HepG2 (cell line): ENCODE measurements around the gene PLBD2. TPM values are rescaled to one million over a fixed set of nuclear protein-coding genes. Genes with fewer than 3 reads are reported as not detected.
A peak's percentile ranks its signal among the peaks of the same experiment; 100 is the strongest.

Source experiments
- ATAC-seq: fragments of 200-7000 bp; cut with Tn5 transposase; 3 replicates; pipeline ENCODE4 v1.9.1; 2020; ENCODE audit warnings: mild to moderate bottlenecking, moderate library complexity
- BruUV-seq: library from RNA; stranded (reverse); fragments of 400-500 nt; replicated peaks from 2 replicates; lab custom pipeline; 2021; lab: Mats Ljungman, UMichigan
- CTCF ChIA-PET: fragments of 300-600 bp; formaldehyde crosslinking; extraction: SDS; loops from one replicate; lab custom pipeline; 2021; ENCODE audit warnings: low total read pairs, inconsistent platforms, low intra/inter-chr PET ratio; lab: Yijun Ruan, JAX
- POLR2A ChIA-PET: fragments of 350-600 bp; sonication (Branson Sonifier 250); formaldehyde crosslinking; loops from one replicate; lab custom pipeline; 2020; ENCODE audit warnings: antibody characterized with exemption, inconsistent platforms; lab: Yijun Ruan, JAX
- DNase-seq: peaks from one replicate; pipeline ENCODE4 v3.0.0-alpha.2; 2015; ENCODE audit warnings: low spot score
- FAIRE-seq: peaks from 3 replicates; lab custom pipeline; 2011; peaks lifted over from hg19 to GRCh38; lab: Jason Lieb, UNC
- H2AFZ ChIP-seq: one replicate; pipeline ENCODE4 v1.6.1; 2011; ENCODE audit warnings: low read length, inconsistent platforms
- H3K27ac ChIP-seq: fragments of 300-600 bp; 3 replicates; pipeline ENCODE4 v1.8.0; 2011; ENCODE audit warnings: mixed run types, mild to moderate bottlenecking, mixed read lengths, low read length, inconsistent platforms; ENCODE audit not compliant: insufficient read depth; ENCODE audit errors: extremely low read length
- H3K27me3 ChIP-seq, 2 experiments: fragments of 200-600 bp in 1 of 2; 2 replicates in 1 of 2; 3 replicates in 1 of 2; pipeline versions ENCODE4 v1.6.0 to v1.8.0; 2011; ENCODE audit warnings: low read length in 2 of 2, mild to moderate bottlenecking in 2 of 2, moderate library complexity in 2 of 2, inconsistent platforms in 1 of 2; ENCODE audit not compliant: insufficient read depth in 2 of 2, control insufficient read depth in 1 of 2
- H3K36me3 ChIP-seq, 2 experiments: fragments of 200-600 bp in 1 of 2; replicated peaks in 1 of 2; 2 replicates in 1 of 2; 3 replicates in 1 of 2; pipeline versions ENCODE4 v1.5.1 to v1.8.0; 2011; ENCODE audit warnings: low read length in 2 of 2, inconsistent platforms in 1 of 2; ENCODE audit not compliant: insufficient read depth in 2 of 2, control insufficient read depth in 1 of 2
- H3K4me1 ChIP-seq: 2 replicates; pipeline ENCODE4 v1.5.1; 2012; ENCODE audit warnings: low read length, inconsistent platforms; ENCODE audit not compliant: insufficient read depth
- H3K4me2 ChIP-seq: 2 replicates; pipeline ENCODE4 v1.6.0; 2011; ENCODE audit warnings: low read depth, low read length, inconsistent platforms
- H3K4me3 ChIP-seq, 3 experiments: fragments of 200-600 bp in 1 of 3; sonication (generic), shearing (Covaris generic) in 1 of 3; replicated peaks in 1 of 3; 2 replicates each; pipeline ENCODE4 v1.5.1; 2011 to 2016; ENCODE audit warnings: low read length in 3 of 3, inconsistent platforms in 2 of 3, low read depth in 2 of 3, mild to moderate bottlenecking in 2 of 3, control low read depth in 1 of 3, mixed read lengths in 1 of 3; ENCODE audit not compliant: insufficient read depth in 1 of 3
- H3K79me2 ChIP-seq: one replicate; pipeline ENCODE4 v1.6.1; 2011; ENCODE audit warnings: low read length, inconsistent platforms; ENCODE audit not compliant: insufficient read depth
- H3K9ac ChIP-seq: 2 replicates; pipeline ENCODE4 v1.6.0; 2011; ENCODE audit warnings: mild to moderate bottlenecking, low read depth, low read length, inconsistent platforms; ENCODE audit not compliant: insufficient read depth
- H3K9me3 ChIP-seq: 2 replicates; pipeline ENCODE4 v1.5.1; 2012; ENCODE audit warnings: mild to moderate bottlenecking, low read length
- H4K20me1 ChIP-seq: 2 replicates; pipeline ENCODE4 v1.6.0; 2011; ENCODE audit warnings: inconsistent platforms, mild to moderate bottlenecking, low read length, moderate library complexity; ENCODE audit not compliant: insufficient read depth
- CBX2 ChIP-seq, 2 experiments: fragments of 200-600 bp in 1 of 2; sonication (generic); formaldehyde crosslinking in 1 of 2; IDR thresholded peaks; 2 replicates each; pipeline versions ENCODE4 v1.7.0 to v1.8.1; 2018 to 2022; ENCODE audit warnings: low read depth in 2 of 2, low read length in 1 of 2, mild to moderate bottlenecking in 1 of 2, missing genetic modification reagents in 1 of 2
- HCFC1 ChIP-seq: fragments of 150-350 bp; IDR thresholded peaks from 2 replicates; pipeline ENCODE4 v1.6.1; 2014; ENCODE audit warnings: low read depth, low read length
- HMGA1 ChIP-seq: sonication (generic); formaldehyde crosslinking; conservative IDR thresholded peaks from 2 replicates; pipeline ENCODE4 v1.4.0; 2020; ENCODE audit warnings: missing genetic modification reagents
- NFE2L2 ChIP-seq: fragments of 150-350 bp; IDR thresholded peaks from 2 replicates; pipeline ENCODE4 v1.6.1; 2014; ENCODE audit warnings: low read length
- RAD51 ChIP-seq: fragments of 450-650 bp; IDR thresholded peaks from 2 replicates; pipeline ENCODE4 v1.6.1; 2016; ENCODE audit warnings: borderline replicate concordance
- ZNF510 ChIP-seq: sonication (generic); formaldehyde crosslinking; IDR thresholded peaks from 2 replicates; pipeline ENCODE4 v1.4.0; 2020; ENCODE audit warnings: low read depth, mild to moderate bottlenecking, missing genetic modification reagents
- ZNF841 ChIP-seq: sonication (generic); formaldehyde crosslinking; IDR thresholded peaks from 2 replicates; pipeline ENCODE4 v1.8.1; 2023; ENCODE audit warnings: missing genetic modification reagents, borderline replicate concordance
- WGBS: methylation state at CpG from one replicate; pipeline ENCODE4 v1.1.6; 2017; ENCODE audit warnings: low lambda C conversion rate; 5-methylcytosine and 5-hydroxymethylcytosine counted together
- in situ Hi-C: cut with HindIII; loops from 2 replicates; pipeline ENCODE4 v1.10.0; 2017; ENCODE audit warnings: low pct_unique_long_range_greater_than_20kb; ENCODE audit not compliant: extremely low pct_ligation_motif_present
- intact Hi-C: fragments of 100-400 bp; cut with micrococcal nuclease; formaldehyde crosslinking; loops from one replicate; pipeline ENCODE4 v1.10.0; 2022; ENCODE audit not compliant: unreplicated experiment
- polyA plus RNA-seq, 8 experiments: library from polyadenylated mRNA; depleted of rRNA in 3 of 8; stranded (reverse) in 7 of 8; unstranded in 1 of 8; fragments of >200 nt; fragmentation: Illumina TruSeq in 4 of 8; extraction: Trizol in 4 of 8; gene quantifications; 2 replicates each; pipeline versions ENCODE4 v1.2.1 to v1.2.3, GENCODE V29; 2011 to 2016; ENCODE audit warnings: low read depth in 4 of 8, missing spikeins in 1 of 8, mixed read lengths in 1 of 8; ENCODE audit not compliant: insufficient read depth in 1 of 8
- total RNA-seq, 5 experiments: library from RNA; depleted of rRNA; stranded (reverse); fragments of >200 nt; fragmentation: Illumina TruSeq; extraction: Trizol; gene quantifications; 2 replicates each; pipeline ENCODE4 v1.2.3, GENCODE V29; 2016; ENCODE audit warnings: low read depth in 1 of 5
- TF ChIP-seq, protein P1 (sequence below): sonication (generic); formaldehyde crosslinking; IDR thresholded peaks from 2 replicates; pipeline ENCODE4 v1.8.0; 2023; ENCODE audit warnings: mild to moderate bottlenecking, missing genetic modification reagents
- TF ChIP-seq, protein P2 (sequence below), 2 experiments: IDR thresholded peaks; 2 replicates each; pipeline ENCODE4 v1.6.1; 2011 to 2012; ENCODE audit warnings: low read length in 2 of 2, borderline replicate concordance in 1 of 2, low read depth in 1 of 2, mild to moderate bottlenecking in 1 of 2, moderate library complexity in 1 of 2
- TF ChIP-seq, protein P3 (sequence below): sonication (generic); formaldehyde crosslinking; IDR thresholded peaks from 2 replicates; pipeline ENCODE4 v1.5.1; 2020; ENCODE audit warnings: mild to moderate bottlenecking, missing genetic modification reagents, moderate library complexity

PLBD2 gene
- total and polyA plus RNA-seq, 2 of the 13 experiments (the other 11 are each of a cell fraction or from before 2014, with no cell fraction given): 6.7 to 8.5 TPM

DNA sequence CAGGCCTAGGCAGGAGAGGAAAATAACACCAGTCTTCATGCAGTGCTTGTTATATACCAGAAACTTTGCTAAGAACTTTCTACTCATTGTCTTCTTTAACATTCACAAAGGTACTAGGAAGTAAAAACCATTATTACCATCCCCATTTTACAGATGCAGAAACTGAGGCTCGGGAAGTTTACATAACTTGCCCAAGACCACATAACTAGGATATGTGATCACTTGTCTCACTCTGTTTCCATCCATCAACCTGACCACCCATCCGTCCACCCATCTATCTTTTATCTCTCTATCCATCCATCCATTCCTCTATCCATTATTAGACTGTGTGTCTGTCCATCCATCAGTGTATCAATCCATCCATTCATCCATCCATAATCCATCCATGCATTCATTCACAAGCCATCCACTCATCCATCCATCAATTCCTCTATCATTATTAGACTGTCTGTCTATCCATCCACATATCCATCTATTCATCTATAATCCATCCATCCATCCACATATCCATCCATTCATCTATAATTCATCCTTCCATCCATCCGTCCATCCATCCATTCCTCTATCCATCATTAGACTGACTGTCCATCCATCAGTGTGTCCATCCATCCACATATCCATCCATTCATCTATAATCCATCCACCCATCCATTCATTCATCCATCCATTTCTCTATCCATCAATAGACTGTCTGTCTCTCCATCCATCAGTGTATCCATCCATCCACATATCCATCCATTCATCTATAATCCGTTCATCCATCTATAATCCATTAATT, 80.3 kb downstream of the PLBD2 start:
- no peak overlapping the region for H3K4me2 ChIP-seq
- DNase-seq: no peak
- H3K27me3 ChIP-seq: peaks cover 0 to 19% of the 10 kb centered on the region in 2 experiments; a peak in 1 of 5 replicates
- intact Hi-C loops: loop anchor here (1.0 kb wide), 1 partner anchor 474 kb away; no protein-coding TSS in a partner anchor
- no peak for FAIRE-seq
- no peaks in the 10 kb centered on the region for H3K36me3 ChIP-seq
- no peaks in the 10 kb centered on the region for H4K20me1 ChIP-seq
- no peaks in the 10 kb centered on the region for H3K9me3 ChIP-seq
- POLR2A ChIA-PET: no interaction called here
- no peak overlapping the region for H3K27ac ChIP-seq
- WGBS: 36% methylated on average over 4 of the region's 4 CpGs
- no peak overlapping the region for H3K4me3 ChIP-seq
- H3K9ac ChIP-seq: no peak overlapping the region
- no peak for ATAC-seq
- no peak for TF ChIP-seq CBX2 (IDR thresholded peaks at IDR 0.05; ENCODE audit: low read depth, low read length)
- no peak for TF ChIP-seq CBX2 (CRISPR knock-in tag; IDR thresholded peaks at IDR 0.05; ENCODE audit: low read depth)
- 0 out of 2 replicates have a peak, but pooled peaks have one; percentile 13 for TF ChIP-seq RAD51
- H3K79me2 ChIP-seq: no peaks in the 10 kb centered on the region
- H3K4me1 ChIP-seq: peaks cover 7% of the 10 kb centered on the region; the same call in 1 of the 2 replicates
- H2AFZ ChIP-seq: no peak overlapping the region
- in situ Hi-C loops: loop anchor here (10.0 kb wide), 1 partner anchor 476 kb away; no protein-coding TSS in a partner anchor
- CTCF ChIA-PET: interaction anchor here (1.4 to 1.5 kb wide), 2 partner anchors 127 to 473 kb away, joined by 4 to 8 read pairs; no protein-coding TSS in a partner anchor
- no TSS peak for BruUV-seq

DNA sequence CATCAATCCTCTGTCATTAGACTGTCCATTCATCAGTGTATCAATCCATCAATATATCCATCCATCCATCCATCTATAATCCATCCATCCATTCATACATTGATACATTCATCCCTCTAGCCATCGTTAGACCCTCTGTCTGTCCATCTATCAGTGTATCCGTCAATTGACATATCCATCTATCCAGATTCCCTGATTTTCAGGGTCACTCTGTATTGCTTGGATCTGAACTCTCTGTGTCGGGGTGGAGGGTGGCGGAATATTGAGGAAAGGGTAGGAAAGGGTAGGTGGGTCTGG, 80.9 kb downstream of the PLBD2 start:
- WGBS: 22% methylated on average over 4 of the region's 4 CpGs
- intact Hi-C loops: loop anchor here (1.0 kb wide), 1 partner anchor 473 kb away; no protein-coding TSS in a partner anchor
- no TSS peak for BruUV-seq
- ChIA-PET CTCF (interaction anchor here (1.4 to 1.5 kb wide), 2 partner anchors 127 to 473 kb away, joined by 4 to 8 read pairs; no protein-coding TSS in a partner anchor), POLR2A (no interaction called here)
- DNase-seq (no peak), ATAC-seq (no peak), FAIRE-seq (no peak)
- in situ Hi-C loops: loop anchor here (10.0 kb wide), 1 partner anchor 476 kb away; no protein-coding TSS in a partner anchor
- Histone ChIP-seq H3K4me1 (peaks cover 7% of the 10 kb centered on the region; the same call in 1 of the 2 replicates), H3K4me3 (no peak overlapping the region), H3K9ac (no peak overlapping the region), H3K9me3 (no peaks in the 10 kb centered on the region), H3K4me2 (no peak overlapping the region), H4K20me1 (no peaks in the 10 kb centered on the region), H3K27ac (no peak overlapping the region), H3K36me3 (no peaks in the 10 kb centered on the region), H2AFZ (no peak overlapping the region), H3K79me2 (no peaks in the 10 kb centered on the region), H3K27me3 (peaks cover 0 to 22% of the 10 kb centered on the region in 2 experiments; a peak in 1 of 5 replicates)
- TF ChIP-seq HCFC1: no peak
- TF ChIP-seq, protein P1, sequence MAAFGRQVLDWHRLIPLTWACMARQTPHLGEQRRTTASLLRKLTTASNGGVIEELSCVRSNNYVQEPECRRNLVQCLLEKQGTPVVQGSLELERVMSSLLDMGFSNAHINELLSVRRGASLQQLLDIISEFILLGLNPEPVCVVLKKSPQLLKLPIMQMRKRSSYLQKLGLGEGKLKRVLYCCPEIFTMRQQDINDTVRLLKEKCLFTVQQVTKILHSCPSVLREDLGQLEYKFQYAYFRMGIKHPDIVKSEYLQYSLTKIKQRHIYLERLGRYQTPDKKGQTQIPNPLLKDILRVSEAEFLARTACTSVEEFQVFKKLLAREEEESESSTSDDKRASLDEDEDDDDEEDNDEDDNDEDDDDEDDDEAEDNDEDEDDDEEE (CRISPR knock-in tag): no peak
- TF ChIP-seq, protein P2, sequence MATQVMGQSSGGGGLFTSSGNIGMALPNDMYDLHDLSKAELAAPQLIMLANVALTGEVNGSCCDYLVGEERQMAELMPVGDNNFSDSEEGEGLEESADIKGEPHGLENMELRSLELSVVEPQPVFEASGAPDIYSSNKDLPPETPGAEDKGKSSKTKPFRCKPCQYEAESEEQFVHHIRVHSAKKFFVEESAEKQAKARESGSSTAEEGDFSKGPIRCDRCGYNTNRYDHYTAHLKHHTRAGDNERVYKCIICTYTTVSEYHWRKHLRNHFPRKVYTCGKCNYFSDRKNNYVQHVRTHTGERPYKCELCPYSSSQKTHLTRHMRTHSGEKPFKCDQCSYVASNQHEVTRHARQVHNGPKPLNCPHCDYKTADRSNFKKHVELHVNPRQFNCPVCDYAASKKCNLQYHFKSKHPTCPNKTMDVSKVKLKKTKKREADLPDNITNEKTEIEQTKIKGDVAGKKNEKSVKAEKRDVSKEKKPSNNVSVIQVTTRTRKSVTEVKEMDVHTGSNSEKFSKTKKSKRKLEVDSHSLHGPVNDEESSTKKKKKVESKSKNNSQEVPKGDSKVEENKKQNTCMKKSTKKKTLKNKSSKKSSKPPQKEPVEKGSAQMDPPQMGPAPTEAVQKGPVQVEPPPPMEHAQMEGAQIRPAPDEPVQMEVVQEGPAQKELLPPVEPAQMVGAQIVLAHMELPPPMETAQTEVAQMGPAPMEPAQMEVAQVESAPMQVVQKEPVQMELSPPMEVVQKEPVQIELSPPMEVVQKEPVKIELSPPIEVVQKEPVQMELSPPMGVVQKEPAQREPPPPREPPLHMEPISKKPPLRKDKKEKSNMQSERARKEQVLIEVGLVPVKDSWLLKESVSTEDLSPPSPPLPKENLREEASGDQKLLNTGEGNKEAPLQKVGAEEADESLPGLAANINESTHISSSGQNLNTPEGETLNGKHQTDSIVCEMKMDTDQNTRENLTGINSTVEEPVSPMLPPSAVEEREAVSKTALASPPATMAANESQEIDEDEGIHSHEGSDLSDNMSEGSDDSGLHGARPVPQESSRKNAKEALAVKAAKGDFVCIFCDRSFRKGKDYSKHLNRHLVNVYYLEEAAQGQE (IDR thresholded peaks at IDR 0.05; ENCODE audit: borderline replicate concordance in 1 of 2, low read depth in 1 of 2, low read length in 2 of 2): no peak
- TF ChIP-seq ZNF841 (CRISPR knock-in tag): no peak
- TF ChIP-seq, protein P3, sequence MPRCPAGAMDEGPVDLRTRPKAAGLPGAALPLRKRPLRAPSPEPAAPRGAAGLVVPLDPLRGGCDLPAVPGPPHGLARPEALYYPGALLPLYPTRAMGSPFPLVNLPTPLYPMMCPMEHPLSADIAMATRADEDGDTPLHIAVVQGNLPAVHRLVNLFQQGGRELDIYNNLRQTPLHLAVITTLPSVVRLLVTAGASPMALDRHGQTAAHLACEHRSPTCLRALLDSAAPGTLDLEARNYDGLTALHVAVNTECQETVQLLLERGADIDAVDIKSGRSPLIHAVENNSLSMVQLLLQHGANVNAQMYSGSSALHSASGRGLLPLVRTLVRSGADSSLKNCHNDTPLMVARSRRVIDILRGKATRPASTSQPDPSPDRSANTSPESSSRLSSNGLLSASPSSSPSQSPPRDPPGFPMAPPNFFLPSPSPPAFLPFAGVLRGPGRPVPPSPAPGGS: no peak
- TF ChIP-seq HMGA1 (CRISPR knock-in tag): no peak
- TF ChIP-seq NFE2L2: no peak
- TF ChIP-seq ZNF510 (CRISPR knock-in tag): no peak
